SIG-M5 treated with dmso at 0.1 percent for 504 hours (cell line): Measurements from ENCODE around the gene HBA1.
"Not testable (repeated sequence)": the region's sequence is repeated elsewhere in the genome, so short reads cannot be mapped to it uniquely, and the experiment has no call there.

Source experiments
- DNase-seq: peaks from one replicate; lab custom pipeline; 2025; ENCODE audit not compliant: unreplicated experiment; lab: John Stamatoyannopoulos, UW

Gene HBA1

GRCh38 chr16:159136-159849, 17.2 kb upstream of the HBA1 start:
- no peak for DNase-seq

DNA sequence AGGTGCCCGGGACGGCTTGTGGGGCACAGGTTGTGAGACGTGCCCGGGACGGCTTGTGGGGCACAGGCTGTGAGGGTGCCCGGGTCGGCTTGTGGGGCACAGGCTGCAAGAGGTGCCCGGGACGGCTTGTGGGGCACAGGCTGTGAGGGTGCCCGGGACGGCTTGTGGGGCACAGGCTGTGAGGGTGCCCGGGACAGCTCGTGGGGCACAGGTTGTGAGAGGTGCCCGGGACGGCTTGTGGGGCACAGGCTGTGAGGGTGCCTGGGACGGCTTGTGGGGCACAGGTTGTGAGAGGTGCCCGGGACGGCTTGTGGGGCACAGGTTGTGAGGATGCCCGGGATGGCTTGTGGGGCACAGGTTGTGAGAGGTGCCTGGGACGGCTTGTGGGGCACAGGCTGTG, 16.2 kb upstream of the HBA1 start:
- DNase-seq, result not testable (repeated sequence)

GRCh38 chr16:160691-161190, 15.7 kb upstream of the HBA1 start:
- no peak for DNase-seq

DNA sequence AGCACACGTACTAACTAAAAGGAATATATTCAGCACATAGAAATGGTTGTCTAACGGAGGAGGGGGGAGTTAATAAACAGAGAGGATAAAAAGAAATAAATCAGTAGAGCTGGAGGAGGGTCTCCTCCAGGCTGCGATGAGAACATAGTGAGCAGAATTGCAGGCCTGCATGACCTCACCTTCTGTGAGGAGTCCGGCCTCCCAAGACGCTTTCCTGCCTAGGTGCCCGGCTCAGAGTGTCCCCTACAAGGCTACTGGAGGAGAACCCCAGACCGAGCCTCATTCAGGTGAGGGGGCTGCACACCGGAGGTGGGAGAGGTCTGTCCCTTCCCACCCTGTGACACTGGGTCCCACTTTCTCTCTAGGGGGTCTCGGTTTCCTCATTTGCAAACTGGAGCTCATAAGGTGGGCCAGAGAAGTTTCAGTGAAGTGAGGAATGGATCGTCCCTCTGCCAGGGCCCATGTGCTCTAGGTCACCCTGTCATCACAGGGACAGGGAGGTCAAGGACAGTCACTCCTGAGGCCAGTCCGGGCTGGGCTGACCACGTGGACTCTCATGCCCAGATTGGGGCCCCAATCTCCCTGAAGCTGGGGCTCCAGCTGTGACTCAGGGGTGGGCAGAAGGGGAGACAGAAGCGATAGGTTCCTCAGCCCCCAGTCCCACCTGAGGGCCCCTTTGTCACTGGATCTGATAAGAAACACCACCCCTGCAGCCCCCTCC, 14.0 kb upstream of the HBA1 start:
- DNase-seq, result no peak

GRCh38 chr16:163139-163538, 13.3 kb upstream of the HBA1 start:
- DNase-seq, result not testable (repeated sequence)

GRCh38 chr16:163696-164095, 12.8 kb upstream of the HBA1 start:
- not testable (repeated sequence) for DNase-seq

GRCh38 chr16:164134-164823, 12.2 kb upstream of the HBA1 start:
- DNase-seq, result not testable (repeated sequence)

DNA sequence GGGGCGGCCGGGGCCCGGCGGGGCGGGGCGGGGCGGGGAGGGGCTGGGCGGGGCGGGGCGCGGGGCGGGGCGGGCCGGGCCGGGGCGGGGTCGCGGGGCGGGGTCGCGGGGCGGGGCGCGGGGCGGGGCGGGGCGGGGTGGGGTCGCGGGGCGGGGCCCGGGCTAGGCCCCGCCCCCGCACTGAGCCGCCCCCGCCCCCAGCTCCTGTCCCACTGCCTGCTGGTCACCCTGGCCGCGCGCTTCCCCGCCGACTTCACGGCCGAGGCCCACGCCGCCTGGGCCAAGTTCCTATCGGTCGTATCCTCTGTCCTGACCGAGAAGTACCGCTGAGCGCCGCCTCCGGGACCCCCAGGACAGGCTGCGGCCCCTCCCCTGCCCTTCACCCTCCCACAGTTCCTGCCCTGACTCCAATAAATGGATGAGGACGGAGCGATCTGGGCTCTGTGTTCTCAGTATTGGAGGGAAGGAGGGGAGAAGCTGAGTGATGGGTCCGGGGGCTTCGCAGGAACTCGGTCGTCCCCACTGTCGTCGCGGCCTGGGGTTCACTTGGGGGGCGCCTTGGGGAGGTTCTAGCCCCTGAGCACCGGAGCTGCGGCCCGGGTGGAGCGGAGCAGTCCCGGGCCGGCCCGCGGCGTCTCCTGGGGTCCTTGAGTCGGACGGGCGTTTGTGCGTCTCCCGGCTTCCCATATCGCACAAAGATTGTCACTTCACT, 11.5 kb upstream of the HBA1 start:
- no peak for DNase-seq

- no peak for DNase-seq
These were observed 10.7 kb upstream of the HBA1 start, which contains the start of gene HBM for GRCh38 chr16:165539-166374. Gene HBM (plus strand): TSS chr16:165978. CDS start chr16:165998, 20 bp downstream.

GRCh38 chr16:166375-167121, 9.9 kb upstream of the HBA1 start:
- DNase-seq, result no peak

GRCh38 chr16:167122-167690, 9.3 kb upstream of the HBA1 start:
- DNase-seq, result no peak

DNA sequence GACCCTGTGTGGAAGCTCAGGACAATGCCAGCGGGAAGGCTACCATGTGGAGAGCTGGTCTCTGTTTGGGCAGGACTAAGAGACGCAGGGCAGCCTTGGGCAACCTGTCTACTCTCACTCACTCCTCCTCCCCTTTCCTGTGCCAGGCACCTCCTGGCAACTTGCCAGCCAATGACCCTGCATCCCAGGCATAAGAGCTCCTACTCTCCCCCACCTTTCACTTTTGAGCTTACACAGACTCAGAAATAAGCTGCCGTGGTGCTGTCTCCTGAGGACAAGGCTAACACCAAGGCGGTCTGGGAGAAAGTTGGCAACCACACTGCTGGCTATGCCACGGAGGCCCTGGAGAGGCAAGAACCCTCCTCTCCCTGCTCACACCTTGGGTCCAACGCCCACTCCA, 8.1 kb upstream of the HBA1 start:
- no peak for DNase-seq

GRCh38 chr16:169014-169413, 7.5 kb upstream of the HBA1 start:
- no peak for DNase-seq

DNA sequence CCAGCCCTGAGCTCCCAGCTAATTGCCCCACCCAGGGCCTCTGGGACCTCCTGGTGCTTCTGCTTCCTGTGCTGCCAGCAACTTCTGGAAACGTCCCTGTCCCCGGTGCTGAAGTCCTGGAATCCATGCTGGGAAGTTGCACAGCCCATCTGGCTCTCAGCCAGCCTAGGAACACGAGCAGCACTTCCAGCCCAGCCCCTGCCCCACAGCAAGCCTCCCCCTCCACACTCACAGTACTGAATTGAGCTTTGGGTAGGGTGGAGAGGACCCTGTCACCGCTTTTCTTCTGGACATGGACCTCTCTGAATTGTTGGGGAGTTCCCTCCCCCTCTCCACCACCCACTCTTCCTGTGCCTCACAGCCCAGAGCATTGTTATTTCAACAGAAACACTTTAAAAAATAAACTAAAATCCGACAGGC, 6.4 kb upstream of the HBA1 start:
- DNase-seq, result peak; percentile 41

DNA sequence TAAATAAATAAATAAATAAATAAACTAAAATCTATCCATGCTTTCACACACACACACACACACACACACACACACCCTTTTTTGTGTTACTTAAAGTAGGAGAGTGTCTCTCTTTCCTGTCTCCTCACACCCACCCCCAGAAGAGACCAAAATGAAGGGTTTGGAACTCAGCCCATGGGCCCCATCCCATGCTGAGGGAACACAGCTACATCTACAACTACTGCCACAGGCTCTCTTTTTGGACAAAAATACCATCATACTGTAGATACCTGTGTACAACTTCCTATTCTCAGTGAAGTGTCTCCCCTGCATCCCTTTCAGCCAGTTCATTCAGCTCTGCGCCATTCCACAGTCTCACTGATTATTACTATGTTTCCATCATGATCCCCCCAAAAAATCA, 5.7 kb upstream of the HBA1 start:
- no peak for DNase-seq

GRCh38 chr16:172374-172941, 4.0 kb upstream of the HBA1 start, which contains the start of gene HBA2:
Gene HBA2 (plus strand): TSS chr16:172876. CDS start chr16:172913, 37 bp downstream.
- DNase-seq, result not testable (repeated sequence)

DNA sequence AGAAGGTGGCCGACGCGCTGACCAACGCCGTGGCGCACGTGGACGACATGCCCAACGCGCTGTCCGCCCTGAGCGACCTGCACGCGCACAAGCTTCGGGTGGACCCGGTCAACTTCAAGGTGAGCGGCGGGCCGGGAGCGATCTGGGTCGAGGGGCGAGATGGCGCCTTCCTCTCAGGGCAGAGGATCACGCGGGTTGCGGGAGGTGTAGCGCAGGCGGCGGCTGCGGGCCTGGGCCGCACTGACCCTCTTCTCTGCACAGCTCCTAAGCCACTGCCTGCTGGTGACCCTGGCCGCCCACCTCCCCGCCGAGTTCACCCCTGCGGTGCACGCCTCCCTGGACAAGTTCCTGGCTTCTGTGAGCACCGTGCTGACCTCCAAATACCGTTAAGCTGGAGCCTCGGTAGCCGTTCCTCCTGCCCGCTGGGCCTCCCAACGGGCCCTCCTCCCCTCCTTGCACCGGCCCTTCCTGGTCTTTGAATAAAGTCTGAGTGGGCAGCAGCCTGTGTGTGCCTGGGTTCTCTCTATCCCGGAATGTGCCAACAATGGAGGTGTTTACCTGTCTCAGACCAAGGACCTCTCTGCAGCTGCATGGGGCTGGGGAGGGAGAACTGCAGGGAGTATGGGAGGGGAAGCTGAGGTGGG, 3.1 kb upstream of the HBA1 start:
- DNase-seq, result not testable (repeated sequence)
